ENCODE measurements around the gene HINFP.

Gene HINFP

GRCh38 chr11:119099711-119100110 is 21.7 kb upstream of the HINFP start:
- TF ChIP-seq MAX (IDR thresholded peaks at IDR 0.05) = no peak
- no peak for TF ChIP-seq TCF12 (IDR thresholded peaks at IDR 0.05; ENCODE audit: low read depth)
- TF ChIP-seq CEBPB (IDR thresholded peaks at IDR 0.05) = no peak
- no peak for TF ChIP-seq YY1 (IDR thresholded peaks at IDR 0.05; ENCODE audit: low read depth)
- TF ChIP-seq FOXM1 (IDR thresholded peaks at IDR 0.05; ENCODE audit: borderline replicate concordance, low read depth) = no peak
- TF ChIP-seq TEAD4 (IDR thresholded peaks at IDR 0.05) = no peak
- no peak for TF ChIP-seq RAD21 (IDR thresholded peaks at IDR 0.05; ENCODE audit: low read depth)
- TF ChIP-seq NFIC (IDR thresholded peaks at IDR 0.05) = no peak
- TF ChIP-seq CREB1 (IDR thresholded peaks at IDR 0.05; ENCODE audit: low read depth) = no peak
- no peak for TF ChIP-seq EGR1 (IDR thresholded peaks at IDR 0.05)
- TF ChIP-seq USF1 (IDR thresholded peaks at IDR 0.05) = no peak
- no peak for TF ChIP-seq TAF1 (IDR thresholded peaks at IDR 0.05; ENCODE audit: low read depth)
- no peak for TF ChIP-seq REST (IDR thresholded peaks at IDR 0.05; ENCODE audit: low read depth)
- TF ChIP-seq ZBTB7A (IDR thresholded peaks at IDR 0.05; ENCODE audit: low read depth) = no peak
- TF ChIP-seq EP300 (IDR thresholded peaks at IDR 0.05; ENCODE audit: borderline replicate concordance) = no peak

GRCh38 chr11:119100246-119100970 is 21.0 kb upstream of the HINFP start:
- 0 out of 2 replicates have a peak, but pooled peaks have one; percentile 28 for TF ChIP-seq RAD21 (IDR thresholded peaks at IDR 0.05; ENCODE audit: low read depth)
- TF ChIP-seq TAF1 (IDR thresholded peaks at IDR 0.05; ENCODE audit: low read depth) = no peak

GRCh38 chr11:119100994-119101758 is 20.2 kb upstream of the HINFP start:
- TF ChIP-seq EP300 (IDR thresholded peaks at IDR 0.05; ENCODE audit: borderline replicate concordance) (no peak), TEAD4 (IDR thresholded peaks at IDR 0.05) (no peak), TAF1 (IDR thresholded peaks at IDR 0.05; ENCODE audit: low read depth) (no peak)

- TF ChIP-seq YY1 (IDR thresholded peaks at IDR 0.05; ENCODE audit: low read depth) = peak; percentile 99
- TF ChIP-seq CREB1 (IDR thresholded peaks at IDR 0.05; ENCODE audit: low read depth) = peak; percentile 26
- no peak for TF ChIP-seq ZBTB7A (IDR thresholded peaks at IDR 0.05; ENCODE audit: low read depth)
- peak; percentile 97 for TF ChIP-seq USF1 (IDR thresholded peaks at IDR 0.05)
- TF ChIP-seq TCF12 (IDR thresholded peaks at IDR 0.05; ENCODE audit: low read depth) = peak; percentile 23; the same call in 1 of the 2 replicates
- no peak for TF ChIP-seq EP300 (IDR thresholded peaks at IDR 0.05; ENCODE audit: borderline replicate concordance)
- TF ChIP-seq FOXM1 (IDR thresholded peaks at IDR 0.05; ENCODE audit: borderline replicate concordance, low read depth) = 0 out of 2 replicates have a peak, but pooled peaks have one; percentile 16
- no peak for TF ChIP-seq REST (IDR thresholded peaks at IDR 0.05; ENCODE audit: low read depth)
- peak; percentile 87 for TF ChIP-seq EGR1 (IDR thresholded peaks at IDR 0.05)
- TF ChIP-seq CEBPB (IDR thresholded peaks at IDR 0.05) = no peak
- TF ChIP-seq MAX (IDR thresholded peaks at IDR 0.05) = peak; percentile 98
- peak; percentile 92 for TF ChIP-seq TEAD4 (IDR thresholded peaks at IDR 0.05)
- TF ChIP-seq RAD21 (IDR thresholded peaks at IDR 0.05; ENCODE audit: low read depth) = no peak
- no peak for TF ChIP-seq NFIC (IDR thresholded peaks at IDR 0.05)
- peak; percentile 79; the same call in 1 of the 2 replicates for TF ChIP-seq TAF1 (IDR thresholded peaks at IDR 0.05; ENCODE audit: low read depth)
These were observed 19.5 kb upstream of the HINFP start, which contains the start of gene DPAGT1 for GRCh38 chr11:119101759-119102423. DPAGT1 (minus strand) TSS chr11:119101853; CDS start chr11:119101655, 198 bp downstream.

GRCh38 chr11:119103793-119104192 is 17.6 kb upstream of the HINFP start:
- TF ChIP-seq TEAD4 (IDR thresholded peaks at IDR 0.05) (no peak), RAD21 (IDR thresholded peaks at IDR 0.05; ENCODE audit: low read depth) (peak; percentile 15; the same call in 1 of the 2 replicates), YY1 (IDR thresholded peaks at IDR 0.05; ENCODE audit: low read depth) (no peak), TCF12 (IDR thresholded peaks at IDR 0.05; ENCODE audit: low read depth) (no peak), USF1 (IDR thresholded peaks at IDR 0.05) (no peak)
